NAMALWA (cell line): ENCODE data around the gene HNRNPL.
"Not testable (repeated sequence)": the region's sequence is repeated elsewhere in the genome, so short reads cannot be mapped to it uniquely, and the experiment has no call there.

Experiments
- DNase-seq: peaks from one replicate; pipeline ENCODE4 v3.0.0-alpha.2; 2015; ENCODE audit warnings: low spot score

Gene HNRNPL

GRCh38 chr19:38869836-38870607 lies 20.2 kb upstream of the HNRNPL start:
- peak; percentile 96 for DNase-seq

- DNase-seq: peak; percentile 71
Measured at GRCh38 chr19:38869160-38869835, 19.5 kb upstream of the HNRNPL start.

GRCh38 chr19:38868551-38868950 lies 18.8 kb upstream of the HNRNPL start:
- DNase-seq: no peak

- DNase-seq: no peak
Measured at GRCh38 chr19:38867171-38867780, 17.5 kb upstream of the HNRNPL start.

DNA sequence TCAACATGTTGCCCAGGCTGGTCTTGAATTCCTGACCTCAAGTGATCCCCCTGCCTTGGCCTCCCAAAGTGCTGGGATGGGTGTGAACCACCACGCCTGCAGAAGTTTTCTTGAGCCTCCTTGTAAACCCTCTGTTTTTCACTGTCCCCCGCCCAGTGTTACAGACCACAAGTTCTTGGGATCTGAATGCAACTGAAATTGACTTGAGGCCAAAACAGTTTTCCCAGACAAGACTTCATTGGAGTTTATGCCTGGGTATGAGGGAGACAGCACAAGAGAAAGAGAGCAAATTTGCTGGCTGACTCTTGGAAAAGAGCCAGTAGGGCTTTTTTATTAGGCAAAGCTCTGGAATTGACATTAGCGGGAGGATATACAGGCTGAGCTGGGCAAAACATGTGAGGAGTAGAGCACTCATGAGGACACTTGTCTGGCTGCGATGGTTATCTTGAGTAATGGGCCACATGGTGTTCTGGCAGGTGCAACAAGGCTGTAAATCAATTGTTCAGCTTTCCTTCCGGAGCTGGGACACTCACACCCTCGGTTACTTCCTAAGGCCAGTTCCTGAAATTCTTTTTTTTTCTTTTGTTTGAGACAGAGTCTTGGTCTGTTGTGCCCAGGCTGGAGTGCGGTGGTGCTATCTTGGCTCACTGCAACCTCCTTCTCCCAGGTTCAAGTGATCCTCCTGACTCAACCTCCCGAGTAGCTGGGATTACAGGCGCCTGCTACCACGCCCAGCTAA lies 12.7 kb upstream of the HNRNPL start:
- no peak for DNase-seq

- DNase-seq: no peak
Measured at GRCh38 chr19:38861368-38861767, 11.6 kb upstream of the HNRNPL start.

- not testable (repeated sequence) for DNase-seq
Measured at GRCh38 chr19:38859631-38860204, 9.9 kb upstream of the HNRNPL start.

- no peak for DNase-seq
Measured at GRCh38 chr19:38856813-38857212, 7.0 kb upstream of the HNRNPL start.

DNA sequence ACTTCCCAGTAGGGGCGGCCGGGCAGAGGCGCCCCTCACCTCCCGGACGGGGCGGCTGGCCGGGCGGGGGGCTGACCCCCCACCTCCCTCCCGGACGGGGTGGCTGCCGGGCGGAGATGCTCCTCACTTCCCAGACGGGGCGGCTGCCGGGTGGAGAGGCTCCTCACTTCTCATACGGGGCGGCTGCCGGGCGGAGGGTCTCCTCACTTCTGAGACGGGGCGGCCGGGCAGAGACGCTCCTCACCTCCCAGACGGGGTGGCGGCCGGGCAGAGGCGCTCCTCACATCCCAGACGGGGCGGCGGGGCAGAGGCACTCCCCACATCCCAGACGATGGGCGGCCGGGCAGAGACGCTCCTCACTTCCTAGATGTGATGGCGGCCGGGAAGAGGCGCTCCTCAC lies 6.0 kb upstream of the HNRNPL start:
- not testable (repeated sequence) for DNase-seq

- not testable (repeated sequence) for DNase-seq
Measured at GRCh38 chr19:38854961-38855360, 5.2 kb upstream of the HNRNPL start.

DNA sequence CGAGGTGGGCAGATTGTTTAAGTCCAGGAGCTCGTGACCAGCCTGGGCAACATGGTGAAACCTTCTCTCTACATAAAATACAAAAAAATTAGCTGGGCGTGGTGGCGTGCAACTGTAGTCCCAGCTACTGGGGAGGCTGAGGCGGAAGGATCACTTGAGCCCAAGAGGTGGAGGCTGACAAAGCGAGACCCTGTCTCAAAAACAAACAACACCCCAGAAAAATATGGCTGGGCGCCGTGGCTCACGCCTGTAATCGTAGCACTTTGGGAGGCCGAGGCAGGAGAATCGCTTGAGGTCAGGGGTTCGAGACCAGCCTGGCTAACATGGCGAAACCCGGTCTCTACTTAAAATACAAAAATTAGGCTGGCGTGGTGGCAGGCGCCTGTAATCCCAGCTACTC lies 3.4 kb upstream of the HNRNPL start:
- no peak for DNase-seq

DNA sequence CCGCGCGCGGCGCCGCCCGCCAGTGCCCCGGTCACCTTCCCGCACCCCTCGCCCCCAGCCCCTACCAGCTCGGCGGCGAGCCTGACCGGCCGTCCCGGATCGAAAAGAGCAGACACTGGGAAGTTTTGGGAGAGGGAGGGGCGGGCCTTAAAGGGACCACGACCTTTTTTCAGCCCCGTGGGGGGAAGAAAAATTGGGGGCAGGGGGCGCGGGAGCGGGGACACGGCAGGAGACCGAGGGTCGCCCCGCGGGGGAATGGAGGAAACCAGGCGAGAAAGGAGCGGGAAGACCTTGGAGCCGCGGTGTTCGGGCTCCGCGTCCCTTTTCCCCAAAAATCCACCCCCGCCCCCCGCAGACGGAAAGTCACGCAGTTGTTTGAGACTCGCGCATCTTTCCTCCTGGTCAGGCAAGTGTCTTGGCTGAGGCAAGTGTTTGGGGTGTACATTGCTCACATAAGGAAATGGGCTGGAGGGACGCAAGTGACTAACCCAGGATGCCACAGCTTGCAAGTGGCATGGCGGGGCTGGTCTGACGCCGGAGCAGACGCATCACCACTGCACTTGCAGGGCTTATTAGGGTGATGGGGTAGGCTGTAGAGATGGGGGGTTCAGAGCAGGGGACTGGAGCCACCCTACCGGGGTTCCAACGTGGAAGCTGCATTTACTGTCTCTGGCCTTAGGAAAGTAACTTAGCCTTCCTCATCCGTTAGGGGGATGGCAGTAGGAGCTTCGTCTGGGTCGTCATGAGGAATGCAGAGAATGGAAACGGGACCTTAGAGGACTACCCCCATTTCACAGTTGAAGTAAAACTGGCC lies 2.7 kb upstream of the HNRNPL start:
- DNase-seq: peak; percentile 75

- peak; percentile 92 for DNase-seq
Measured at GRCh38 chr19:38851622-38852230, 1.9 kb upstream of the HNRNPL start.

DNA sequence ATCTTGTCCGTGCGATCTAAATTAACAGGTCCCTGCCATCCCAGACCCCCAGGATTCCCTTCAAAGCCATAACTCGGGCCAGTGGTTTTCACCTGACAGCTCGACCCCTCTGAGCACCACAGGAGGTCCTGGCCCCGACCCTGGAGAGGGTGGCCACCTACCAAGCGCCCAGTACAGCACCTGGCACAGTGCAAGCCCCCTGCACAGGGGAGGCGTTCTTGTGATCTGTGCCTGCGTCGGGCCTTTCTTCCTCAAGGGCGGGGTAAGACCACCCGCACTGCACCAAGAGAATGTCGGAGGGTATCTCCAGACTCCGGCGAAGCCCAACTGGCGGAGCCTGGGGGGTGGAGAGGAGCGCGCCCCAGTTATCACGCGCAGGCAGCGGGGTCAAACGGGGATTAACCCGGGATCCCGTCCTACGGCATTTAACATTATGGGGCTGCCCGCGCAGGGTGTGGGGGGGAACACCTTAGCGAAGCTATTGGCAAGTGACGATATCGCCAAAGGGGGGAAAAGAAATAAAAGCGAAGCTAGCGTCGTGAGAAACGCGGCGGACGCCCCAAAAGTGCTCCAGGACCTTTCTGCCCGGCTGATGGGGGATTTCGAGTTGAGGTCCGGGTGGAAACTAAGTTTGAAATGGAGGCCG lies 1.3 kb upstream of the HNRNPL start:
- no peak for DNase-seq

GRCh38 chr19:38850436-38850975 lies 720 bp upstream of the HNRNPL start:
- DNase-seq: peak; percentile 100

- peak; percentile 96 for DNase-seq
Measured at GRCh38 chr19:38849147-38849859, 483 bp downstream of the HNRNPL start.

GRCh38 chr19:38848299-38849146 lies 1.3 kb downstream of the HNRNPL start:
- DNase-seq: no peak

DNA sequence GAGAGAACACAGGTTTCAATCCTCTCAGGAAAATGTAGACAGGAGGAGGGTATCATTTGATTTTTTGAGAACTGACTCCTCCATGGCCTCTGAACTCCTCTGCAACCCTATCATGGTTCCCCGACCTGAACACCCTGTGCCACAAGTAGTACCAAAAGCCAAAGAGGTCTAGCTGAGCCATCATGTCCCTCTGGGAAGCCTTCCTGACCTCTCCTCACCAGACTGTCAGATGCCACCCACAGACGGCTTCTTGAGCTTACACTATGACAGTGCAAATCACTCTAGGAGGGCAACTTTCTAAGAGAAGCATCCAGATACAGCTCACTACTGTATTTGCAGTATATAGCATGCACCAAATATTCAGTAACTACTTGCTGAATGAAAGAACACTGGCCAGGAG lies 3.7 kb downstream of the HNRNPL start:
- DNase-seq: no peak
